Breast epithelium (tissue), 3 donors: ENCODE measurements around the gene SMIM41.

ENCODE experiments used
- POLR2A ChIP-seq: fragments of 450-650 bp; IDR thresholded peaks from one replicate; pipeline ENCODE4 v1.6.1; 2016; ENCODE audit warnings: antibody characterized with exemption, mild to moderate bottlenecking, moderate library complexity
- POLR2AphosphoS5 ChIP-seq, 3 donors: sonication (generic); formaldehyde crosslinking; IDR thresholded peaks; one replicate each; pipeline ENCODE4 v1.6.1; 2017; ENCODE audit warnings: antibody characterized with exemption in 3 of 3
- TF ChIP-seq, protein P1 (sequence below), 3 donors: fragments of 450-650 bp; IDR thresholded peaks; one replicate each; pipeline ENCODE4 v1.5.1; 2016 to 2017; ENCODE audit warnings: antibody characterized with exemption in 3 of 3, mild to moderate bottlenecking in 3 of 3, moderate library complexity in 3 of 3

GRCh38 chr12:52073531-52074381 is 5.7 kb upstream of the SMIM41 start:
- TF ChIP-seq, protein P1, sequence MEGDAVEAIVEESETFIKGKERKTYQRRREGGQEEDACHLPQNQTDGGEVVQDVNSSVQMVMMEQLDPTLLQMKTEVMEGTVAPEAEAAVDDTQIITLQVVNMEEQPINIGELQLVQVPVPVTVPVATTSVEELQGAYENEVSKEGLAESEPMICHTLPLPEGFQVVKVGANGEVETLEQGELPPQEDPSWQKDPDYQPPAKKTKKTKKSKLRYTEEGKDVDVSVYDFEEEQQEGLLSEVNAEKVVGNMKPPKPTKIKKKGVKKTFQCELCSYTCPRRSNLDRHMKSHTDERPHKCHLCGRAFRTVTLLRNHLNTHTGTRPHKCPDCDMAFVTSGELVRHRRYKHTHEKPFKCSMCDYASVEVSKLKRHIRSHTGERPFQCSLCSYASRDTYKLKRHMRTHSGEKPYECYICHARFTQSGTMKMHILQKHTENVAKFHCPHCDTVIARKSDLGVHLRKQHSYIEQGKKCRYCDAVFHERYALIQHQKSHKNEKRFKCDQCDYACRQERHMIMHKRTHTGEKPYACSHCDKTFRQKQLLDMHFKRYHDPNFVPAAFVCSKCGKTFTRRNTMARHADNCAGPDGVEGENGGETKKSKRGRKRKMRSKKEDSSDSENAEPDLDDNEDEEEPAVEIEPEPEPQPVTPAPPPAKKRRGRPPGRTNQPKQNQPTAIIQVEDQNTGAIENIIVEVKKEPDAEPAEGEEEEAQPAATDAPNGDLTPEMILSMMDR (IDR thresholded peaks at IDR 0.05), result no peak
- no peak for TF ChIP-seq POLR2A
- TF ChIP-seq POLR2AphosphoS5 (IDR thresholded peaks at IDR 0.05), result no peak
